Tibial nerve (tissue), 4 donors: ENCODE data around the gene SNCAIP. TPM values are rescaled to one million over a fixed set of nuclear protein-coding genes. Genes with fewer than 3 reads are reported as not detected.

Source experiments
- DNase-seq, 2 donors: peaks; one replicate each; pipeline ENCODE4 v3.0.0-alpha.2; 2019; ENCODE audit warnings: low spot score in 2 of 2
- H3K27ac ChIP-seq, 4 donors: fragments of 200-600 bp; sonication (generic) in 3 of 4; one replicate each; pipeline ENCODE4 v1.5.1; 2017 to 2019; ENCODE audit warnings: mild to moderate bottlenecking in 1 of 4
- H3K27me3 ChIP-seq, 2 donors: fragments of 200-600 bp; sonication (generic) in 1 of 2; one replicate each; pipeline versions ENCODE4 v1.5.1 to v1.6.0; 2017 to 2019
- H3K36me3 ChIP-seq, 3 donors: fragments of 200-600 bp; sonication (generic); one replicate each; pipeline ENCODE4 v1.5.1; 2018 to 2019
- H3K4me1 ChIP-seq, 4 donors: fragments of 200-600 bp; sonication (generic) in 3 of 4; one replicate each; pipeline ENCODE4 v1.5.1; 2017 to 2019
- H3K4me3 ChIP-seq, 4 donors: fragments of 200-600 bp; sonication (generic) in 3 of 4; one replicate each; pipeline ENCODE4 v1.5.1; 2017 to 2019; ENCODE audit warnings: mild to moderate bottlenecking in 1 of 4, moderate library complexity in 1 of 4
- H3K9me3 ChIP-seq, 4 donors: fragments of 200-600 bp; sonication (generic) in 3 of 4; one replicate each; pipeline ENCODE4 v1.5.1; 2017 to 2019
- CTCF ChIP-seq, 5 experiments: fragments of 200-600 bp in 3 of 5; fragments of 450-650 bp in 2 of 5; sonication (generic) in 3 of 5; IDR thresholded peaks; one replicate each; pipeline ENCODE4 v1.5.1; 2016 to 2019; ENCODE audit warnings: antibody characterized with exemption in 5 of 5, mild to moderate bottlenecking in 3 of 5, moderate library complexity in 2 of 5
- EP300 ChIP-seq, 2 donors: sonication (generic); formaldehyde crosslinking; IDR thresholded peaks; one replicate each; pipeline ENCODE4 v1.6.1; 2017; ENCODE audit warnings: antibody characterized with exemption in 2 of 2, mild to moderate bottlenecking in 1 of 2
- POLR2A ChIP-seq, 2 donors: fragments of 450-650 bp; IDR thresholded peaks; one replicate each; pipeline ENCODE4 v1.6.1; 2017; ENCODE audit warnings: antibody characterized with exemption in 2 of 2, mild to moderate bottlenecking in 2 of 2, moderate library complexity in 2 of 2
- WGBS, 2 donors: methylation state at CpG; one replicate each; pipeline ENCODE4 v1.1.5; 2018; 5-methylcytosine and 5-hydroxymethylcytosine counted together
- total RNA-seq, 4 donors: library from RNA; depleted of rRNA; stranded (reverse); fragments of >200 nt; gene quantifications; one replicate each; pipeline ENCODE4 v1.1.0, GENCODE V29; 2016

SNCAIP gene
- total RNA-seq, 4 donors from 2014 or later: 4.6 to 18.6 (median 6.4) TPM

GRCh38 chr5:122283592-122283991 is 28.4 kb upstream of the SNCAIP start:
- peaks cover 0 to 18% (median 1%) of the 10 kb centered on the region in 4 donors for H3K9me3 ChIP-seq
- H3K4me1 ChIP-seq: no peaks in the 10 kb centered on the region
- no peak overlapping the region for H3K4me3 ChIP-seq
- H3K27me3 ChIP-seq: no peaks in the 10 kb centered on the region
- DNase-seq: no peak
- no peaks in the 10 kb centered on the region for H3K36me3 ChIP-seq
- 96 to 97% methylated on average over 3 of the region's 3 CpGs for WGBS, 2 donors
- TF ChIP-seq EP300 (IDR thresholded peaks at IDR 0.05): no peak
- no peak for TF ChIP-seq CTCF (IDR thresholded peaks at IDR 0.05)
- no peak for TF ChIP-seq POLR2A (IDR thresholded peaks at IDR 0.05)
- H3K27ac ChIP-seq: no peak overlapping the region

- no peak overlapping the region for H3K27ac ChIP-seq
- no peaks in the 10 kb centered on the region for H3K27me3 ChIP-seq
- TF ChIP-seq CTCF (IDR thresholded peaks at IDR 0.05) (no peak), EP300 (IDR thresholded peaks at IDR 0.05) (no peak), POLR2A (IDR thresholded peaks at IDR 0.05) (no peak)
- H3K36me3 ChIP-seq: no peaks in the 10 kb centered on the region
- no peak for DNase-seq
- H3K4me1 ChIP-seq: no peaks in the 10 kb centered on the region
- no peak overlapping the region for H3K4me3 ChIP-seq
- WGBS, 2 donors: 51% methylated on average over 4 of the region's 4 CpGs
- H3K9me3 ChIP-seq: peaks cover 0 to 18% (median 1%) of the 10 kb centered on the region in 4 donors
These were observed 25.5 kb upstream of the SNCAIP start for GRCh38 chr5:122286541-122286940.

GRCh38 chr5:122287101-122287500 is 24.9 kb upstream of the SNCAIP start:
- Histone ChIP-seq H3K36me3 (no peaks in the 10 kb centered on the region), H3K27ac (no peak overlapping the region), H3K27me3 (no peaks in the 10 kb centered on the region), H3K4me1 (peaks cover 0 to under 1% (median 0%) of the 10 kb centered on the region in 4 donors), H3K9me3 (peaks cover 0 to 18% (median 1%) of the 10 kb centered on the region in 4 donors), H3K4me3 (no peak overlapping the region)
- DNase-seq: no peak
- WGBS, 2 donors: 54 to 67% methylated on average over 3 of the region's 3 CpGs
- TF ChIP-seq EP300 (IDR thresholded peaks at IDR 0.05) (no peak), CTCF (IDR thresholded peaks at IDR 0.05) (no peak), POLR2A (IDR thresholded peaks at IDR 0.05) (no peak)

GRCh38 chr5:122291000-122291901 is 20.8 kb upstream of the SNCAIP start:
- H3K4me1 ChIP-seq: peaks cover 0 to 11% (median 0%) of the 10 kb centered on the region in 4 donors
- no peak overlapping the region for H3K27ac ChIP-seq
- DNase-seq: no peak
- WGBS, 2 donors: 59 to 64% methylated on average over 7 of the region's 7 CpGs
- no peaks in the 10 kb centered on the region for H3K36me3 ChIP-seq
- no peaks in the 10 kb centered on the region for H3K27me3 ChIP-seq
- peaks cover 0 to under 1% (median 0%) of the 10 kb centered on the region in 4 donors for H3K9me3 ChIP-seq
- H3K4me3 ChIP-seq: no peak overlapping the region
- TF ChIP-seq CTCF (IDR thresholded peaks at IDR 0.05): no peak
- no peak for TF ChIP-seq EP300 (IDR thresholded peaks at IDR 0.05)

GRCh38 chr5:122292332-122292731 is 19.7 kb upstream of the SNCAIP start:
- Histone ChIP-seq H3K4me1 (peaks cover 0 to 11% (median 0%) of the 10 kb centered on the region in 4 donors), H3K27me3 (no peaks in the 10 kb centered on the region), H3K4me3 (no peak overlapping the region), H3K9me3 (no peaks in the 10 kb centered on the region), H3K27ac (no peak overlapping the region), H3K36me3 (no peaks in the 10 kb centered on the region)
- DNase-seq: no peak
- no peak for TF ChIP-seq EP300 (IDR thresholded peaks at IDR 0.05)
- no peak for TF ChIP-seq CTCF (IDR thresholded peaks at IDR 0.05)
- TF ChIP-seq POLR2A (IDR thresholded peaks at IDR 0.05): no peak
- WGBS, 2 donors: 31 to 37% methylated on average over 2 of the region's 2 CpGs
